ENCODE measurements around the gene PTPN1. TPM values are rescaled to one million over a fixed set of nuclear protein-coding genes. Genes with fewer than 3 reads are reported as not detected.

Gene PTPN1
- total RNA-seq, 1 experiment from 2014 or later: 30.8 TPM

GRCh38 chr20:50607436-50607835 lies 97.3 kb downstream of the PTPN1 start:
- no peak overlapping the region for H2BK120ac ChIP-seq (ENCODE audit: low read depth, low read length, poor library complexity, severe bottlenecking)
- no peak overlapping the region for H2AK5ac ChIP-seq (ENCODE audit: insufficient read length, low read length)
- no peak for TF ChIP-seq CTCF (conservative IDR thresholded peaks at IDR 0.05)
- no peaks in the 10 kb centered on the region; the same call in 1 of the 2 replicates for H3K4me1 ChIP-seq (ENCODE audit: insufficient read depth, low read length)
- no peaks in the 10 kb centered on the region for H3K23me2 ChIP-seq (ENCODE audit: insufficient read length, low read depth, low read length, poor library complexity, severe bottlenecking)
- no peak overlapping the region for H2BK20ac ChIP-seq (ENCODE audit: low read depth, low read length, poor library complexity, severe bottlenecking)
- Mint-ChIP-seq H3K4me1 (peaks cover 10 to 16% of the 10 kb centered on the region in 2 experiments), H3K27ac (no peak overlapping the region), H3K36me3 (ENCODE audit: insufficient read depth in 1 of 3, low read depth in 3 of 3) (no peaks in the 10 kb centered on the region), H3K9me3 (no peaks in the 10 kb centered on the region), H3K4me3 (no peak overlapping the region), H3K27me3 (ENCODE audit: low read depth) (no peaks in the 10 kb centered on the region)
- H3K27me3 ChIP-seq (ENCODE audit: insufficient read depth, low read length): no peaks in the 10 kb centered on the region
- H3K4me2 ChIP-seq (ENCODE audit: insufficient read depth, insufficient read length, low read length): no peak overlapping the region
- no peak overlapping the region for H2BK5ac ChIP-seq (ENCODE audit: insufficient read length, low read length)
- H3K79me1 ChIP-seq (ENCODE audit: insufficient read depth, low read depth, low read length, poor library complexity, severe bottlenecking): no peaks in the 10 kb centered on the region
- no CpG with 5 or more reads among the region's 9 CpGs for WGBS (ENCODE audit: extremely low coverage, insufficient read length, low lambda C conversion rate)
- H3K18ac ChIP-seq (ENCODE audit: insufficient read length, low read depth, low read length): no peak overlapping the region
- no peak overlapping the region for H3K56ac ChIP-seq (ENCODE audit: insufficient read length, low read depth, low read length)
- H4K5ac ChIP-seq (ENCODE audit: insufficient read length, low read depth, low read length): no peak overlapping the region
- no peaks in the 10 kb centered on the region for H3K79me2 ChIP-seq (ENCODE audit: insufficient read depth, low read length)
- H3K9me3 ChIP-seq (ENCODE audit: control insufficient read depth, low read depth, low read length): no peaks in the 10 kb centered on the region
- H3K14ac ChIP-seq (ENCODE audit: insufficient read depth, low read length): no peak overlapping the region
- H2BK12ac ChIP-seq (ENCODE audit: insufficient read length, low read depth, low read length): no peak overlapping the region
- no peak overlapping the region for H3K27ac ChIP-seq (ENCODE audit: insufficient read length, low read depth, low read length)
- H3K4ac ChIP-seq (ENCODE audit: low read depth, low read length): no peak overlapping the region
- no peak overlapping the region for H3K9ac ChIP-seq (ENCODE audit: extremely low read depth, insufficient read length, low read length)
- no peak overlapping the region for H4K8ac ChIP-seq (replicated peaks; ENCODE audit: insufficient read length, low read depth, low read length)
- H3T11ph ChIP-seq (ENCODE audit: low read length): no peak overlapping the region
- no peak for DNase-seq
- no peak overlapping the region for H2BK15ac ChIP-seq (ENCODE audit: low read depth, low read length)
- H4K91ac ChIP-seq (ENCODE audit: insufficient read length, low read depth, low read length): no peak overlapping the region
- H3K23ac ChIP-seq (ENCODE audit: insufficient read length, low read depth, low read length): no peak overlapping the region
- H2AFZ ChIP-seq (ENCODE audit: low read length): no peak overlapping the region
- no peaks in the 10 kb centered on the region for H4K20me1 ChIP-seq (ENCODE audit: control insufficient read depth, insufficient read depth, insufficient read length)
